GM18519 (cell line): ENCODE measurements around the gene STXBP5.

Source experiments
- ATAC-seq: cut with Tn5 transposase; IDR thresholded peaks from one replicate; pipeline ENCODE4 v1.9.1; 2021; ENCODE audit warnings: mild to moderate bottlenecking, moderate library complexity; ENCODE audit not compliant: unreplicated experiment, low FRiP score

Gene STXBP5

GRCh38 chr6:147416622-147417021, 212.4 kb downstream of the STXBP5 start:
- no peak for ATAC-seq

- no peak for ATAC-seq
Measured at GRCh38 chr6:147417954-147418353, 213.7 kb downstream of the STXBP5 start.

- peak; percentile 73 for ATAC-seq
Measured at GRCh38 chr6:147418523-147418922, 214.3 kb downstream of the STXBP5 start.

GRCh38 chr6:147421903-147422302, 217.7 kb downstream of the STXBP5 start:
- ATAC-seq: no peak

- ATAC-seq: no peak
Measured at GRCh38 chr6:147423111-147423510, 218.9 kb downstream of the STXBP5 start.

GRCh38 chr6:147429794-147430193, 225.6 kb downstream of the STXBP5 start:
- no peak for ATAC-seq

GRCh38 chr6:147430811-147431210, 226.6 kb downstream of the STXBP5 start:
- ATAC-seq: no peak

GRCh38 chr6:147434076-147434475, 229.9 kb downstream of the STXBP5 start:
- ATAC-seq: no peak

GRCh38 chr6:147434516-147434915, 230.3 kb downstream of the STXBP5 start:
- ATAC-seq: no peak

GRCh38 chr6:147437615-147438014, 233.4 kb downstream of the STXBP5 start:
- ATAC-seq: no peak

GRCh38 chr6:147438758-147439528, 234.7 kb downstream of the STXBP5 start:
- ATAC-seq: peak; percentile 44
